Measurements from ENCODE around the gene NT5C2. TPM values are rescaled to one million over a fixed set of nuclear protein-coding genes. Genes with fewer than 3 reads are reported as not detected.

Gene NT5C2
- polyA plus RNA-seq, 1 of the 3 experiments (the other 2 are of a cell fraction), result 29.6 TPM

GRCh38 chr10:103232131-103232673 is 39.1 kb upstream of the NT5C2 start:
- Histone ChIP-seq H3K4me1 (ENCODE audit: control insufficient read depth in 1 of 2, insufficient read depth in 2 of 2, low read depth in 1 of 2, low read length in 1 of 2) (peaks cover 0 to 18% of the 10 kb centered on the region in 2 experiments; a peak in 1 of 4 replicates), H4K20me1 (ENCODE audit: insufficient read depth) (no peaks in the 10 kb centered on the region), H3K9ac (no peak overlapping the region), H3K27me3 (ENCODE audit: insufficient read depth) (no peaks in the 10 kb centered on the region), H3K9me3 (no peaks in the 10 kb centered on the region), H3K9me2 (no peaks in the 10 kb centered on the region), H3K4me3 (ENCODE audit: low read depth in 2 of 2, low read length in 1 of 2) (no peak overlapping the region), H3K4me2 (no peak overlapping the region), H3K79me2 (ENCODE audit: insufficient read depth) (no peaks in the 10 kb centered on the region), H3K27ac (ENCODE audit: low read depth in 2 of 2, low read length in 1 of 2) (peak overlapping the region; percentile 47 to 91; a peak in 3 of 4 replicates), H3K36me3 (replicated peaks in 1 of 2; ENCODE audit: control insufficient read depth in 1 of 2, insufficient read depth in 2 of 2, low read length in 1 of 2) (no peaks in the 10 kb centered on the region), H3F3A (replicated peaks; ENCODE audit: insufficient read depth) (peaks cover 29% of the 10 kb centered on the region), H2AFZ (ENCODE audit: low read depth) (no peak overlapping the region)
- DNase-seq, result no peak
- TF ChIP-seq USF1 (IDR thresholded peaks at IDR 0.05; ENCODE audit: borderline replicate concordance, low read depth) (no peak), RXRA (IDR thresholded peaks at IDR 0.05; ENCODE audit: borderline replicate concordance, low read depth) (no peak), ZBTB33 (IDR thresholded peaks at IDR 0.05; ENCODE audit: borderline replicate concordance, low read depth) (no peak), RAD21 (IDR thresholded peaks at IDR 0.05; ENCODE audit: low read length) (no peak), SMC3 (IDR thresholded peaks at IDR 0.05; ENCODE audit: low read depth, low read length) (no peak), RCOR1 (IDR thresholded peaks at IDR 0.05; ENCODE audit: low read length) (no peak), NRF1 (IDR thresholded peaks at IDR 0.05; ENCODE audit: low read depth, low read length) (no peak), USF2 (IDR thresholded peaks at IDR 0.05; ENCODE audit: borderline replicate concordance, low read depth, low read length) (no peak), SIN3A (IDR thresholded peaks at IDR 0.05; ENCODE audit: borderline replicate concordance, low read depth, low read length) (no peak), EP300 (IDR thresholded peaks at IDR 0.05; ENCODE audit: borderline replicate concordance in 1 of 2, low read depth in 1 of 2, low read length in 1 of 2) (no peak), RFX5 (IDR thresholded peaks at IDR 0.05; ENCODE audit: low read length) (no peak), GABPA (IDR thresholded peaks at IDR 0.05; ENCODE audit: low read depth) (no peak), EZH2phosphoT487 (IDR thresholded peaks at IDR 0.05; ENCODE audit: borderline replicate concordance, low read depth) (no peak), IRF3 (IDR thresholded peaks at IDR 0.05; ENCODE audit: low read depth, low read length) (no peak)
- ChIA-PET CTCF (interaction anchor here (1.4 kb wide), 1 partner anchor 12 kb away, joined by 5 read pairs; no protein-coding TSS in a partner anchor), POLR2A (no interaction called here)
- 57% methylated on average over 3 of the region's 3 CpGs for WGBS (ENCODE audit: low lambda C conversion rate)

Data from SK-N-SH (cell line).